Brain microvascular endothelial cell (primary cell): Measurements from ENCODE around the gene CTBP2.

Experiments
- DNase-seq: peaks from one replicate; pipeline ENCODE4 v3.0.0-alpha.2; 2020
- H3K27ac ChIP-seq: fragments of 250-450 bp; sonication (Bioruptor Pico); 2 replicates; pipeline ENCODE4 v1.5.1; 2020; ENCODE audit warnings: mild to moderate bottlenecking, moderate library complexity
- H3K27me3 ChIP-seq: fragments of 250-450 bp; sonication (Bioruptor Pico); replicated peaks from 2 replicates; pipeline ENCODE4 v1.5.1; 2020; ENCODE audit warnings: mild to moderate bottlenecking
- H3K36me3 ChIP-seq: fragments of 250-450 bp; sonication (Bioruptor Pico); replicated peaks from 2 replicates; pipeline ENCODE4 v1.5.1; 2020; ENCODE audit warnings: mild to moderate bottlenecking
- H3K4me3 ChIP-seq: 2 replicates; pipeline ENCODE4 v1.5.1; 2011; ENCODE audit warnings: low read depth, mild to moderate bottlenecking, control low read depth, low read length, moderate library complexity
- in situ Hi-C: cut with HindIII; loops from 2 replicates; pipeline ENCODE4 v1.10.0; 2017; ENCODE audit warnings: low sequenced_read_pairs, low pct_ligation_motif_present
- TF ChIP-seq, protein P1 (sequence below): IDR thresholded peaks from 2 replicates; pipeline ENCODE4 v1.5.1; 2011; ENCODE audit warnings: low read depth, mild to moderate bottlenecking, moderate library complexity, low read length, control low read depth, inconsistent platforms; ENCODE audit errors: missing control alignments

Gene CTBP2

DNA sequence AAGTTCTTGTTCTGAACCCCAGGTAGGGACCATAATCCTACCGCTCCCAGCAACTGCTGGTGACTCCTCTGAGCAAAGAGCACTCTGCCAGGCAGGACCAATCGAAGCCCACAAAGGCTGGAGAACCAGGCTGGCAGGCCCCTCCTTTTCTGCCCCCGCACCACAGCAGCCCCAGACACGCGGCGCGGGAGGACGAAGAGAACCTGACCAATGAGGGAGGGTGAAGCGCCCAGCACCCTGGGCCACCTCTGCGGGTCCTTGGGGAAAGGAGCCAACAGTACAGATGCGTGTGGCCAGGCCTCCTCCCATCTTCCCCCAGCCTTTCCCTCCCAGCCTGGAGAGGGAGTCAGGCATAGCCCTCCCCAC is 25.9 kb downstream of the CTBP2 start:
- peaks cover 16% of the 10 kb centered on the region for H3K36me3 ChIP-seq

DNA sequence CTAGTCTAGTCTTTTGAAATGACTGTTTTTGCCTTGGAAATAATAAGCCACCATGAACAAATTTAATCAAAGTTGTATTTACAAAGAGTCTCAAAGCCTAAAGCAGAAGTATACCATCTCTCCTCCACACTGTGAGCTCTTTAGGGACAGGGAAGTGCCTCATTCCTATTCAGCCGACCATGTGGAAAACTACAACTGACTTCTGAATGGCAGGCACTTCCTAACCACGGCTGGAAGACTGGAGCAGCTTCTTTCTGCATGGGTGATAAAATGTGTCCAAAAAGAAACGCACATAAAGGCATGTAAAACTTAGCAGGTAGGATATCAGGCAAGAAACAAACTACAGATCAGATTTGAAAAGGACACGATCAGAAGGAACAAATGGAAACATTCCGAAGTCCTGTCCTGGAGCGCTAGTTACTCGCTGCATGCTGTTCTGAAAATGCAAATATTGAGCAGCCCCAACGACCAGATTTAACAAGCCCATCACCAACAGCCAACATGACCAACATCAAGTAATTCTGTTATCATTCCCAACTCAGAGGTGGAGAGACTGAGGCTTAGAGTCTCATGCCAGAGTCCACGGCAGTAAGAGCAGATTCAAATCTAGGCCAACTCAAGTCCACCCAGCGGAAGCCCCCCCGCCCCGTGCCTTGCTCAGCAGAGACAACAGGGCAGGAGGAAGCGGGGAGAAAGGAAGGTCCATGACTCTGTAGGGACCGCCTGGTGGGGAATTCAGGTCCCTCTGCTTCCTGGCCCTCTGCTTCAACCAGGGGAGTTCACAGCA is 26.5 kb downstream of the CTBP2 start:
- Histone ChIP-seq H3K27me3 (no peaks in the 10 kb centered on the region), H3K4me3 (no peak overlapping the region), H3K27ac (no peak overlapping the region), H3K36me3 (peaks cover 16% of the 10 kb centered on the region)
- no peak for DNase-seq
- TF ChIP-seq, protein P1, sequence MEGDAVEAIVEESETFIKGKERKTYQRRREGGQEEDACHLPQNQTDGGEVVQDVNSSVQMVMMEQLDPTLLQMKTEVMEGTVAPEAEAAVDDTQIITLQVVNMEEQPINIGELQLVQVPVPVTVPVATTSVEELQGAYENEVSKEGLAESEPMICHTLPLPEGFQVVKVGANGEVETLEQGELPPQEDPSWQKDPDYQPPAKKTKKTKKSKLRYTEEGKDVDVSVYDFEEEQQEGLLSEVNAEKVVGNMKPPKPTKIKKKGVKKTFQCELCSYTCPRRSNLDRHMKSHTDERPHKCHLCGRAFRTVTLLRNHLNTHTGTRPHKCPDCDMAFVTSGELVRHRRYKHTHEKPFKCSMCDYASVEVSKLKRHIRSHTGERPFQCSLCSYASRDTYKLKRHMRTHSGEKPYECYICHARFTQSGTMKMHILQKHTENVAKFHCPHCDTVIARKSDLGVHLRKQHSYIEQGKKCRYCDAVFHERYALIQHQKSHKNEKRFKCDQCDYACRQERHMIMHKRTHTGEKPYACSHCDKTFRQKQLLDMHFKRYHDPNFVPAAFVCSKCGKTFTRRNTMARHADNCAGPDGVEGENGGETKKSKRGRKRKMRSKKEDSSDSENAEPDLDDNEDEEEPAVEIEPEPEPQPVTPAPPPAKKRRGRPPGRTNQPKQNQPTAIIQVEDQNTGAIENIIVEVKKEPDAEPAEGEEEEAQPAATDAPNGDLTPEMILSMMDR: no peak
- in situ Hi-C loops: no loop called here

More for the DNA sequence above, 25.9 kb downstream of the CTBP2 start:
- Histone ChIP-seq H3K4me3 (no peak overlapping the region), H3K27ac (no peak overlapping the region), H3K27me3 (no peaks in the 10 kb centered on the region)
- DNase-seq: no peak
- in situ Hi-C loops: no loop called here
- TF ChIP-seq, protein P1: no peak

DNA sequence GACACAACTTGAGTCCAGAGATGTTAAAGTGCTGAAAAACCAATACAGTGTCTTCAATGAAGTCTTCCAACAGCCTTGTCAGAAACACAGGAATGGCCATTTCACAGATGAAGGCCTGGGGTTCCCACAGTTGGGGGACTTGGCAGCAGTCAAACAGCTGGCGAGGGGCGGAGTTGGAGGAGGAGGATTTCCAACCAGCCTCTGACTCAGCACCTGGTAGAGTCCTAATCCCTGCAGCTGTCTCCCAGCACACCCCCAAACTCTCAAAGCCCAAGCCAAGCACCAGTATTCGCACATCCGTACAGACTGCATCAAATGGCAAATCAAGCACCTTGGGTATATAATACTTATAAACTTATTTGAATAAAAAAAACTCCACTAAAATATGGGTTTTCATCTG is 28.0 kb downstream of the CTBP2 start:
- TF ChIP-seq, protein P1: no peak
- Histone ChIP-seq H3K4me3 (no peak overlapping the region), H3K27me3 (no peaks in the 10 kb centered on the region), H3K27ac (no peak overlapping the region), H3K36me3 (peaks cover 16% of the 10 kb centered on the region)
- in situ Hi-C loops: no loop called here
- no peak for DNase-seq

DNA sequence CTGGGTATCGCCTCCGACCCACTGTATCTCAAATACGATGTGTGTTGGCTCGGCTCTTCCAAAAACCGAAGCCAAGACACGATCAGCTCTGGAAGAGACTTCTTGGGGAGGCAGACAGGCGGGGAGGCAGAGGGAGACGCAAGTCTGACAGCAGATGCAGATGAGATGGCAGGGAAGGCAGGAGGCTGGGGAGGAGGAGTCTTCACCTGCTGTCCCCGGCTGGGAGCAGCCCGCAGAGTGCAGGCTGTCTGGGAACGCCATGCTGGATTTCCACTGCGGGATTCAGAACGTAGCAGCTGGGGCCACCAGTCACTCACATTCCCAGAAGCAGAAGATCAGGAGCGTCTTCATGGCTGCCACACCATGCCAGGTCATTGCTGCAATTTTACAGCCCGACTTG is 29.4 kb downstream of the CTBP2 start:
- DNase-seq: no peak
- H3K4me3 ChIP-seq: no peak overlapping the region
- peaks cover 16% of the 10 kb centered on the region for H3K36me3 ChIP-seq
- in situ Hi-C loops: no loop called here
- H3K27ac ChIP-seq: no peak overlapping the region
- TF ChIP-seq, protein P1: no peak
- no peaks in the 10 kb centered on the region for H3K27me3 ChIP-seq

DNA sequence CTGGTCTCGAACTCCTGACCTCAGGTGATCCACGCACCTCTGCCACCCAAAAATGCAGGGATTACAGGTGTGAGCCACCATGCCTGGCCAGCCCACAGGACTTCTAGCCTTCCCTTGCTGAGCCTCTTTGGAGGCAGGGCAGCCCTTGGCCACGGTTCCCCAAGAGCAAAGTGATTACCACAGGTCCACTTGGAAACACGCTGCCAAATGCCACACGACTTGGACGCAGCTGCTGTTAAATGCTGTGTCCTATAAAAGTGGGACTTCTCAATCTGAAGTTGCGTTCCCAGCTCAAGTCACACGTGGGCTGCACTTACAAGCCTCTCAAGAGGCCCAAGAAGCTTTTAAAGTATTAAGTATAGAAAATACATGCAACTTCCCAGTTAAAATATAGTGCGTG is 30.1 kb downstream of the CTBP2 start:
- Histone ChIP-seq H3K27ac (no peak overlapping the region), H3K4me3 (no peak overlapping the region), H3K36me3 (peaks cover 15% of the 10 kb centered on the region), H3K27me3 (no peaks in the 10 kb centered on the region)
- in situ Hi-C loops: no loop called here
- DNase-seq: no peak
- TF ChIP-seq, protein P1: no peak

DNA sequence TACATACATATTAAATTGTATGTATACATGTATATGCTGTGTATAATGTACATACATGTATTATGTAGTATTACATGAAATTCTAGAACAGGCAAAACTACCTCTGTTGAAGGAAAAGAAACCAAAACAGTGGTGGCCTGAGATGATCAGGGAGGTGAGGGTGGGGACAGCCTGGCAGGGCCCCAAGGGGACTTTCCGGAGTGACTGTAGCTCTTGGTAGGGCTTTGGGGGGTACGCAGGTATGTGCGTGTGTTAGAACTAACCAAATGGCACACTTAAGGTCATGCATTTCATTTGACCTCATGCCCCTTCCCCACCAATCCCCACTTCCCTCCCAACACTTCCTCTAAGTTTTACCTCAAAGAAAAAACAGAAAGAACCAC is 31.3 kb downstream of the CTBP2 start:
- TF ChIP-seq, protein P1: no peak
- Histone ChIP-seq H3K4me3 (no peak overlapping the region), H3K27ac (no peak overlapping the region), H3K27me3 (no peaks in the 10 kb centered on the region), H3K36me3 (peaks cover 15% of the 10 kb centered on the region)
- in situ Hi-C loops: no loop called here
- no peak for DNase-seq
